ENCODE results near the gene RAPGEF1.

- TF ChIP-seq CTCF (IDR thresholded peaks at IDR 0.05; ENCODE audit: poor library complexity, severe bottlenecking) (no peak), POLR2AphosphoS5 (IDR thresholded peaks at IDR 0.05) (no peak), SMC3 (conservative IDR thresholded peaks at IDR 0.05; ENCODE audit: poor library complexity) (no peak), EZH2 (IDR thresholded peaks at IDR 0.05; ENCODE audit: borderline replicate concordance, insufficient read depth, low read length, poor library complexity, severe bottlenecking) (no peak), EP300 (conservative IDR thresholded peaks at IDR 0.05; ENCODE audit: poor library complexity, severe bottlenecking) (no peak), TAF1 (IDR thresholded peaks at IDR 0.05; ENCODE audit: low read depth) (no peak), REST (IDR thresholded peaks at IDR 0.05; ENCODE audit: borderline replicate concordance) (no peak)
Measured at GRCh38 chr9:131695366-131695765, 44.5 kb downstream of the RAPGEF1 start.
